ENCODE measurements around the gene DAGLA.

DNA sequence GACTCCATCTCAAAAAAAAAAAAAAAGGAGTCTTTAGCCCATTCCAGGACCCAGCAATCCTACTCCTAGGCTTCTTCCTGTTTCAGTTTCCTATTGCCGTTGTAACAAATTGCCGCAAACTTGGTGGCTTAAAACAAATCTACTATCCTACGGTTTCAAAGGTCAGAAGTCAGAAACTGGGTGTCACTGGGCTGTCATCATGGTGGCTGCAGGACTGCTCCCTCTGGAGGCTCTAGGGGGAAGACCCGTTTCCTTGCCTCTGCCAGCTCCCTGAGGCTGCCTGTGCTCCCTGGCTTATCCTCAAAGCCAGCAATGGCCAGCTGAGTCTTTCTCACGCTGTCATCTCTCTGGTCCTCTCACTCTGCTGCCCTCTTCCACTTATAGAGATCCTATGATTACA, 8.7 kb upstream of the DAGLA start:
- TF ChIP-seq MBNL3 (CRISPR knock-in tag; conservative IDR thresholded peaks at IDR 0.05) (no peak), ZFP1 (CRISPR knock-in tag; IDR thresholded peaks at IDR 0.05) (no peak), HNRNPK (IDR thresholded peaks at IDR 0.05; ENCODE audit: low read depth, low read length, poor library complexity, severe bottlenecking) (no peak), ZFYVE20 (CRISPR knock-in tag; IDR thresholded peaks at IDR 0.05; ENCODE audit: borderline replicate concordance, low read depth) (no peak)
